ENCODE data around the gene DHRS12.

GRCh38 chr13:51737609-51738008 lies 66.4 kb downstream of the DHRS12 start:
- TF ChIP-seq EZH2phosphoT487 (IDR thresholded peaks at IDR 0.05; ENCODE audit: low read depth) (no peak), CTCF (IDR thresholded peaks at IDR 0.05; ENCODE audit: low read depth, low read length) (no peak)

Data from OCI-LY3 (cell line).